CD4-positive, alpha-beta T cell (primary cell): ENCODE measurements around the gene PLEKHA5. TPM values are rescaled to one million over a fixed set of nuclear protein-coding genes. Genes with fewer than 3 reads are reported as not detected.

ENCODE experiments used
- ATAC-seq: fragments of 200-7000 bp; cut with Tn5 transposase; one replicate; pipeline ENCODE4 v1.10.0; 2022; ENCODE audit warnings: mild to moderate bottlenecking; ENCODE audit not compliant: poor library complexity
- CTCF ChIA-PET: fragments of 350-600 bp; sonication (Branson Sonifier 250); formaldehyde crosslinking; loops from one replicate; lab custom pipeline; 2021; ENCODE audit warnings: antibody characterized with exemption, inconsistent platforms; lab: Charles Lee
- POLR2A ChIA-PET: fragments of 350-600 bp; sonication (Branson Sonifier 250); formaldehyde crosslinking; loops from one replicate; lab custom pipeline; 2021; ENCODE audit warnings: antibody characterized with exemption, inconsistent platforms; lab: Charles Lee
- DNase-seq, 14 experiments: peaks; one replicate each; pipeline ENCODE4 v3.0.0-alpha.2; 2013 to 2020; ENCODE audit warnings: mixed read lengths in 2 of 14
- H3K27ac ChIP-seq, 2 donors: one replicate each; pipeline versions ENCODE4 v1.5.1 to v1.7.0; 2013; ENCODE audit warnings: low read length in 2 of 2, low read depth in 1 of 2, mild to moderate bottlenecking in 1 of 2
- H3K27me3 ChIP-seq, 2 experiments: 1 replicate in 1 of 2; 2 replicates in 1 of 2; pipeline versions ENCODE4 v1.6.1 to v1.7.0; 2013; ENCODE audit warnings: low read length in 2 of 2, control low read depth in 1 of 2, mild to moderate bottlenecking in 1 of 2, moderate library complexity in 1 of 2; ENCODE audit not compliant: insufficient read depth in 2 of 2, control insufficient read depth in 1 of 2
- H3K36me3 ChIP-seq: one replicate; pipeline ENCODE4 v1.6.1; 2013; ENCODE audit warnings: low read length, control low read depth; ENCODE audit not compliant: insufficient read depth
- H3K4me1 ChIP-seq: one replicate; pipeline ENCODE4 v1.6.1; 2013; ENCODE audit warnings: low read length, control low read depth; ENCODE audit not compliant: insufficient read depth
- H3K4me3 ChIP-seq: one replicate; pipeline ENCODE4 v1.5.1; 2013; ENCODE audit warnings: mild to moderate bottlenecking, low read length, moderate library complexity
- H3K9me3 ChIP-seq, 2 experiments: 1 replicate in 1 of 2; 2 replicates in 1 of 2; pipeline versions ENCODE4 v1.6.1 to v1.7.0; 2013; ENCODE audit warnings: low read length in 2 of 2, mild to moderate bottlenecking in 2 of 2, control low read depth in 1 of 2, moderate library complexity in 1 of 2; ENCODE audit not compliant: control insufficient read depth in 1 of 2, insufficient read depth in 1 of 2
- H3K27ac Mint-ChIP-seq: one replicate; pipeline ENCODE4 v1.8.0; 2020; ENCODE audit warnings: mixed read lengths
- H3K27me3 Mint-ChIP-seq: one replicate; pipeline ENCODE4 v1.8.0; 2021; ENCODE audit warnings: mixed read lengths
- H3K36me3 Mint-ChIP-seq: one replicate; pipeline ENCODE4 v1.8.0; 2021; ENCODE audit warnings: low read depth, mixed read lengths
- H3K4me1 Mint-ChIP-seq: one replicate; pipeline ENCODE4 v1.8.0; 2021; ENCODE audit warnings: low read depth, mixed read lengths
- H3K4me3 Mint-ChIP-seq: one replicate; pipeline ENCODE4 v1.8.0; 2020; ENCODE audit warnings: mild to moderate bottlenecking, mixed read lengths
- H3K9me3 Mint-ChIP-seq: one replicate; pipeline ENCODE4 v1.8.0; 2020; ENCODE audit warnings: mixed read lengths
- CTCF ChIP-seq: fragments of 200-600 bp; IDR thresholded peaks from one replicate; pipeline ENCODE4 v1.8.0; 2022; ENCODE audit warnings: antibody characterized with exemption, mild to moderate bottlenecking
- intact Hi-C, 2 experiments: fragments of 100-400 bp; cut with DNase I in 1 of 2; cut with micrococcal nuclease in 1 of 2; formaldehyde crosslinking; loops; one replicate each; pipeline versions ENCODE4 v1.15.1 to v1.9.0; 2023 to 2025; cut with DNase I, micrococcal nuclease
- total RNA-seq, 174 experiments: library from RNA in 2 of 174; stranded (reverse) in 2 of 174; gene quantifications; one replicate each; pipeline ENCODE4 v1.2.3 and lab custom pipeline; 2021 to 2026

PLEKHA5 gene
- total RNA-seq, 2 experiments from 2014 or later = 4.5 to 5.4 TPM

DNA sequence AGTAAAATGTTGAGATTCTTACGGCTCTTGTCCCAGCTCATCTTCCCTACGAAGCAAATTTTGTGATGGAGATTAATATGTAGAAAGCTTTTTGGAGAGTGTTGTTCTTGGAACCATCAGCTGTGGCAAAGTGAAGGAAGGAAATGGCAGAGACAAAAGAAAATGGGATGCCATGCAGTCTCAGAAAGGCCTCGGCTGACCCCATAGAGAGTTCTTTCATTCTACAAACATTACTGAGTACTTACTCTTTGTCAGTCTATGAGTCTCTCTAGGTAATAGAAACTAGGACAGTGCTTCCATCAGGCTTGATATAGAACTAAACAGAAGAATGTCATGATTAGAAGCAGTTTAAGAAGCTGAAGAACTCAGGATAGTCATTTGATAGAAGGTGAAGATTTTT, 134.1 kb downstream of the PLEKHA5 start:
- H3K36me3 ChIP-seq = no peaks in the 10 kb centered on the region
- ChIA-PET CTCF (no interaction called here), POLR2A (no interaction called here)
- Mint-ChIP-seq H3K36me3 (no peaks in the 10 kb centered on the region), H3K27ac (no peak overlapping the region), H3K27me3 (no peaks in the 10 kb centered on the region), H3K4me1 (no peaks in the 10 kb centered on the region), H3K4me3 (no peak overlapping the region), H3K9me3 (no peaks in the 10 kb centered on the region)
- H3K4me1 ChIP-seq = no peaks in the 10 kb centered on the region
- no peak overlapping the region for H3K27ac ChIP-seq
- intact Hi-C loops = no loop called here
- ATAC-seq = no peak
- TF ChIP-seq CTCF = no peak
- no peaks in the 10 kb centered on the region for H3K27me3 ChIP-seq
- no peaks in the 10 kb centered on the region for H3K9me3 ChIP-seq
- no peak overlapping the region for H3K4me3 ChIP-seq
- no peak for DNase-seq

- no peaks in the 10 kb centered on the region for H3K27me3 ChIP-seq
- CTCF ChIA-PET = no interaction called here
- peak overlapping the region in 1 of 2 donors; percentile 55 for H3K27ac ChIP-seq
- ATAC-seq (peak; percentile 93), DNase-seq (peak; percentile 24 to 80 (median 56))
- H3K9me3 ChIP-seq = no peaks in the 10 kb centered on the region
- Mint-ChIP-seq H3K9me3 (no peaks in the 10 kb centered on the region), H3K36me3 (no peaks in the 10 kb centered on the region), H3K4me1 (peaks cover 18% of the 10 kb centered on the region), H3K4me3 (peak overlapping the region; percentile 3), H3K27me3 (no peaks in the 10 kb centered on the region), H3K27ac (peak overlapping the region; percentile 45)
- intact Hi-C loops = no loop called here
- H3K36me3 ChIP-seq = no peaks in the 10 kb centered on the region
- H3K4me1 ChIP-seq = peaks cover 16% of the 10 kb centered on the region
- no peak for TF ChIP-seq CTCF
- no peak overlapping the region for H3K4me3 ChIP-seq
- POLR2A ChIA-PET = interaction anchor here (0.9 kb wide), 1 partner anchor 166 kb away, joined by 3 read pairs; the partner anchor contains the start of gene AEBP2
Measured at GRCh38 chr12:19273482-19274330, 144.2 kb downstream of the PLEKHA5 start.

GRCh38 chr12:19276767-19277166, 147.2 kb downstream of the PLEKHA5 start:
- Histone ChIP-seq H3K4me3 (no peak overlapping the region), H3K27ac (no peak overlapping the region), H3K36me3 (no peaks in the 10 kb centered on the region), H3K4me1 (peaks cover 16% of the 10 kb centered on the region), H3K27me3 (no peaks in the 10 kb centered on the region), H3K9me3 (no peaks in the 10 kb centered on the region)
- ChIA-PET CTCF (no interaction called here), POLR2A (no interaction called here)
- DNase-seq = no peak
- intact Hi-C loops = no loop called here
- Mint-ChIP-seq H3K4me1 (peaks cover 18% of the 10 kb centered on the region), H3K4me3 (no peak overlapping the region), H3K27ac (no peak overlapping the region), H3K27me3 (no peaks in the 10 kb centered on the region), H3K36me3 (no peaks in the 10 kb centered on the region), H3K9me3 (no peaks in the 10 kb centered on the region)
- no peak for TF ChIP-seq CTCF
- ATAC-seq = no peak
